GM12878 (cell line): ENCODE data around the gene CAVIN1. TPM values are rescaled to one million over a fixed set of nuclear protein-coding genes. Genes with fewer than 3 reads are reported as not detected.

Experiments
- ATAC-seq: fragments of 200-7000 bp; cut with Tn5 transposase; 3 replicates; pipeline ENCODE4 v1.9.1; 2020; ENCODE audit warnings: mild to moderate bottlenecking, moderate library complexity
- BruUV-seq: library from RNA; stranded (reverse); fragments of 400-500 nt; replicated peaks from 2 replicates; lab custom pipeline; 2021; lab: Mats Ljungman, UMichigan
- CTCF ChIA-PET: fragments of 300-600 bp; sonication (Branson Sonifier 250); formaldehyde crosslinking; extraction: SDS; loops from one replicate; lab custom pipeline; 2021; ENCODE audit warnings: inconsistent platforms; lab: Yijun Ruan, JAX
- POLR2A ChIA-PET: fragments of 350-600 bp; formaldehyde crosslinking; extraction: SDS; loops from one replicate; lab custom pipeline; 2021; ENCODE audit warnings: inconsistent platforms; lab: Charles Lee
- RAD21 ChIA-PET: fragments of 300-600 bp; sonication (Branson Sonifier 250); formaldehyde crosslinking; loops from one replicate; lab custom pipeline; 2023; ENCODE audit warnings: antibody characterized with exemption; ENCODE audit not compliant: unreplicated experiment; lab: Charles Lee
- SMC1A ChIA-PET: fragments of 300-600 bp; sonication (Branson Sonifier 250); formaldehyde crosslinking; loops from one replicate; lab custom pipeline; 2023; ENCODE audit not compliant: unreplicated experiment, uncharacterized antibody; lab: Charles Lee
- DNase-seq: peaks from one replicate; pipeline ENCODE4 v3.0.0-alpha.2; 2011; ENCODE audit warnings: low read depth, low spot score
- FAIRE-seq: peaks from 3 replicates; lab custom pipeline; 2011; peaks lifted over from hg19 to GRCh38; lab: Jason Lieb, UNC
- H2AFZ ChIP-seq: 2 replicates; pipeline ENCODE4 v1.6.0; 2011; ENCODE audit warnings: low read depth, low read length, control low read depth; ENCODE audit not compliant: control insufficient read depth
- H3K27ac ChIP-seq: 2 replicates; pipeline ENCODE4 v1.5.1; 2011; ENCODE audit warnings: control low read depth; ENCODE audit not compliant: control insufficient read depth, insufficient read depth
- H3K27me3 ChIP-seq, 2 experiments: replicated peaks in 1 of 2; 2 replicates each; pipeline versions ENCODE4 v1.6.0 to v1.6.1; 2011; ENCODE audit warnings: low read length in 1 of 2; ENCODE audit not compliant: control insufficient read depth in 2 of 2, insufficient read depth in 2 of 2
- H3K36me3 ChIP-seq, 2 experiments: 2 replicates each; pipeline ENCODE4 v1.5.1; 2011; ENCODE audit warnings: low read length in 1 of 2; ENCODE audit not compliant: control insufficient read depth in 2 of 2, insufficient read depth in 2 of 2
- H3K4me1 ChIP-seq: 2 replicates; pipeline ENCODE4 v1.6.1; 2011; ENCODE audit warnings: mild to moderate bottlenecking, low read length, moderate library complexity, mixed read lengths; ENCODE audit not compliant: control insufficient read depth, insufficient read depth
- H3K4me2 ChIP-seq: 2 replicates; pipeline ENCODE4 v1.6.0; 2011; ENCODE audit warnings: control low read depth; ENCODE audit not compliant: control insufficient read depth, insufficient read depth
- H3K4me3 ChIP-seq: fragments of 200-600 bp; sonication (generic); 2 replicates; pipeline ENCODE4 v1.5.1; 2016
- H3K79me2 ChIP-seq: 2 replicates; pipeline ENCODE4 v1.6.0; 2011; ENCODE audit warnings: low read length; ENCODE audit not compliant: control insufficient read depth, insufficient read depth
- H3K9ac ChIP-seq: 2 replicates; pipeline ENCODE4 v1.8.0; 2011; ENCODE audit warnings: low read length, control low read depth, mixed read lengths; ENCODE audit not compliant: control insufficient read depth, insufficient read depth
- H3K9me3 ChIP-seq: replicated peaks from 3 replicates; pipeline ENCODE4 v1.5.1; 2011; ENCODE audit warnings: mild to moderate bottlenecking, low read length; ENCODE audit not compliant: control insufficient read depth, insufficient read depth
- H4K20me1 ChIP-seq: 2 replicates; pipeline ENCODE4 v1.6.0; 2011; ENCODE audit not compliant: control insufficient read depth, insufficient read depth
- WGBS: methylation state at CpG from one replicate; pipeline ENCODE4 v1.1.6; 2016; ENCODE audit warnings: low lambda C conversion rate; ENCODE audit not compliant: insufficient replicate concordance, insufficient coverage; ENCODE audit errors: missing lambda C conversion rate; 5-methylcytosine and 5-hydroxymethylcytosine counted together
- in situ Hi-C: fragments of 300-500 bp; cut with MboI; formaldehyde crosslinking; loops from 9 replicates; pipeline ENCODE4 v1.14.3; 2018; ENCODE audit warnings: mixed read lengths
- intact Hi-C: fragments of 100-400 bp; cut with micrococcal nuclease; formaldehyde crosslinking; loops from one replicate; pipeline ENCODE4 v1.14.2; 2022; ENCODE audit not compliant: unreplicated experiment
- polyA plus RNA-seq, 11 experiments: library from polyadenylated mRNA; depleted of rRNA in 4 of 11; unstranded in 6 of 11; stranded (reverse) in 5 of 11; fragments of >200 nt; fragmentation: Nextera tagmentation in 4 of 11; fragmentation: Illumina TruSeq in 1 of 11; extraction: Ambion mirVana in 4 of 11; extraction: Trizol in 1 of 11; gene quantifications; 1 replicate in 1 of 11; 2 replicates in 10 of 11; pipeline versions ENCODE4 v1.2.1 to v1.2.3, GENCODE V29; 2011 to 2016; ENCODE audit warnings: inconsistent platforms in 2 of 11, missing spikeins in 2 of 11, low read depth in 1 of 11
- total RNA-seq, 4 experiments: library from RNA; depleted of rRNA in 3 of 4; stranded (reverse); fragments of >200 nt in 3 of 4; fragmentation: Illumina TruSeq in 1 of 4; extraction: Trizol in 1 of 4; gene quantifications; 2 replicates each; pipeline versions ENCODE4 v1.2.1 to v1.2.3, GENCODE V29; 2013 to 2021
- TF ChIP-seq, protein P1 (sequence below): IDR thresholded peaks from 2 replicates; pipeline ENCODE4 v1.6.1; 2012; ENCODE audit warnings: mild to moderate bottlenecking, low read depth, low read length

Gene CAVIN1
- total and polyA plus RNA-seq, 10 of the 15 experiments (the other 5 are each of a cell fraction or from before 2014, with no cell fraction given), result 0.03 to 1.1 (median 0.37) TPM

DNA sequence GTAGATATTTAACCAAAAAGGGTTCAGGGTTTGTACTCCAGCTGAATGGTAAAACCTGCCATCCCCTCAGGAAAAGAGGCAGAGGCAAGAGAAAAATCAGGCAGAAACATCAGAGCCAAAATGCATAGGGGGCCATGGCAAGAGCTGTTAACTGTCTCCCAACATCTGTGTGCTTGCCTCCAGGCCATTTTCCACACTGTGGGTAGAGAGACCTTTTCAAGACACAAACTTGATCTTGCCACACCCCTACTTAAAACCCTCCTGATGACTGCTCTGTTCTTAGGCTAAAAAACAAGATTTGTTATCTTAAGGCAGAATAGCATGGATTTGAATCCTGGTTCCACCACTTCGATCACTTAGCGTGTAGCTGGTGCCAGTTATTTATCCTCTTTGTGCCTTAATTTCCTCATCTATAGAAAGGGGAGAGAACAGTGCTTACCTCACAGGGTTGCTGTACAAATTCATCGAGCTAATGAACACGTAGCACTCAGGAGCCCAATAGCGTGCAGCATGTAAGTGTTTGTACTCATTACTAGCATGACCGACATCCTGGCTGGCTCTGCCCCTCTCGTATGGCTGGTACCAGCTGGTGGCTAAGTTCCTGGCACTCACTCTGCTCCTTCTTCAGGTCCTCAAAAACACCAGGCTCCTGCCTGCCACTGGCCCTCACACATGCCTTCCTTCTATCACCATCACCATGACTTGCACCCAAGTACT is 60.7 kb downstream of the CAVIN1 start:
- Histone ChIP-seq H3K9me3 (peaks cover 2% of the 10 kb centered on the region; the same call in 2 of the 3 replicates), H3K4me2 (no peak overlapping the region), H3K27ac (no peak overlapping the region), H3K79me2 (peaks cover 84% of the 10 kb centered on the region), H3K4me1 (peaks cover 34% of the 10 kb centered on the region), H3K9ac (no peak overlapping the region)
- RAD21 ChIA-PET, result interaction anchor here (1.8 kb wide), 1 partner anchor 41 kb away, joined by 8 read pairs; no protein-coding TSS in a partner anchor
- SMC1A ChIA-PET, result interaction anchor here (1.1 to 1.8 kb wide), 3 partner anchors 9 to 22 kb away, joined by 3 to 7 read pairs (median 4); no protein-coding TSS in a partner anchor
- no peak for FAIRE-seq
- intact Hi-C loops, result no loop called here
- POLR2A ChIA-PET, result interaction anchor here (0.6 to 1.1 kb wide), 3 partner anchors 25 to 92 kb away, joined by 3 to 4 read pairs (median 3); no protein-coding TSS in a partner anchor
- TF ChIP-seq, protein P1, sequence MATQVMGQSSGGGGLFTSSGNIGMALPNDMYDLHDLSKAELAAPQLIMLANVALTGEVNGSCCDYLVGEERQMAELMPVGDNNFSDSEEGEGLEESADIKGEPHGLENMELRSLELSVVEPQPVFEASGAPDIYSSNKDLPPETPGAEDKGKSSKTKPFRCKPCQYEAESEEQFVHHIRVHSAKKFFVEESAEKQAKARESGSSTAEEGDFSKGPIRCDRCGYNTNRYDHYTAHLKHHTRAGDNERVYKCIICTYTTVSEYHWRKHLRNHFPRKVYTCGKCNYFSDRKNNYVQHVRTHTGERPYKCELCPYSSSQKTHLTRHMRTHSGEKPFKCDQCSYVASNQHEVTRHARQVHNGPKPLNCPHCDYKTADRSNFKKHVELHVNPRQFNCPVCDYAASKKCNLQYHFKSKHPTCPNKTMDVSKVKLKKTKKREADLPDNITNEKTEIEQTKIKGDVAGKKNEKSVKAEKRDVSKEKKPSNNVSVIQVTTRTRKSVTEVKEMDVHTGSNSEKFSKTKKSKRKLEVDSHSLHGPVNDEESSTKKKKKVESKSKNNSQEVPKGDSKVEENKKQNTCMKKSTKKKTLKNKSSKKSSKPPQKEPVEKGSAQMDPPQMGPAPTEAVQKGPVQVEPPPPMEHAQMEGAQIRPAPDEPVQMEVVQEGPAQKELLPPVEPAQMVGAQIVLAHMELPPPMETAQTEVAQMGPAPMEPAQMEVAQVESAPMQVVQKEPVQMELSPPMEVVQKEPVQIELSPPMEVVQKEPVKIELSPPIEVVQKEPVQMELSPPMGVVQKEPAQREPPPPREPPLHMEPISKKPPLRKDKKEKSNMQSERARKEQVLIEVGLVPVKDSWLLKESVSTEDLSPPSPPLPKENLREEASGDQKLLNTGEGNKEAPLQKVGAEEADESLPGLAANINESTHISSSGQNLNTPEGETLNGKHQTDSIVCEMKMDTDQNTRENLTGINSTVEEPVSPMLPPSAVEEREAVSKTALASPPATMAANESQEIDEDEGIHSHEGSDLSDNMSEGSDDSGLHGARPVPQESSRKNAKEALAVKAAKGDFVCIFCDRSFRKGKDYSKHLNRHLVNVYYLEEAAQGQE, result no peak
- TF ChIP-seq, all 136 proteins: peak for 0
- H3K27me3 ChIP-seq, result no peaks in the 10 kb centered on the region
- BruUV-seq, result no TSS peak
- DNase-seq (no peak), ATAC-seq (no peak)
- WGBS, result 71% methylated on average over 7 of the region's 7 CpGs
- no peak overlapping the region for H3K4me3 ChIP-seq
- in situ Hi-C loops, result no loop called here
- peaks cover 7% of the 10 kb centered on the region for H4K20me1 ChIP-seq
- no peak overlapping the region for H2AFZ ChIP-seq
- H3K36me3 ChIP-seq, result no peaks in the 10 kb centered on the region
- CTCF ChIA-PET, result interaction anchor here (0.6 to 1.3 kb wide), 2 partner anchors 23 to 40 kb away, joined by 3 to 4 read pairs; no protein-coding TSS in a partner anchor
